Measurements from ENCODE around the gene MLLT3. TPM values are rescaled to one million over a fixed set of nuclear protein-coding genes. Genes with fewer than 3 reads are reported as not detected.

MLLT3 gene
- total RNA-seq, 1 donor from 2014 or later = 65.8 TPM

DNA sequence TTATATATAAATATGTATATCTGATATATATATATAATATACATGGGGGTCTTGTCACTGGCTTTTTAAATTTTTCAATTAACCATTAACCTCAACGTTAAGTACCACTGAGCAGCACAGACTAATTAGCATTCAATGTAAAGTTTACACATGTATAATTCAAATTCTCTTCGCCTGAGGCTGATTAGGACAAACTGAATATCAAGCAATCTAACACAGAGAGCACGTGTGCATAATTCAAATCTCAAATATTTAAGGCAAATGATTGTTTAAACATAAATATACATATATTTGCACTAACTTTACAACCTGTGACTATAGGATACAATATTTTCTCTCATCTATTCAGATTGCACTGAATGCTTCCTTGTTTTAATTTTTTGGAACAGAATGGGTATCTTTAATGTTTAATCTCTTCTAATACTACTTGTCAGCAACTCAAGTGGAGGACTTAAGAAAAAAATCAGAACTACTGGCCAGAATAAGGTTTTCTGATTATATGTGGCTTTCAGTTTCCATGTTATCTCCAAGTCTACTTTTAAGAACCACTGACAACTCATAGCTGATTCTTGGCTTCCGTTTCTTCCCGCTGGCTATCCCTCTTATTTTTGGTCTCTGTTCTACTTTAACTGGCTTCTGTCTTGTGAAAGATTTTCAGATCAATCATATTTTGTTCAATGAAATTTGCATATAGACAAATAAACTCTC lies 204.8 kb downstream of the MLLT3 start:
- Histone ChIP-seq H3K9me3 (ENCODE audit: control insufficient read depth in 3 of 3, low read length in 3 of 3) (no peaks in the 10 kb centered on the region), H3K9ac (ENCODE audit: low read depth in 1 of 3, low read length in 3 of 3) (no peak overlapping the region), H3K36me3 (ENCODE audit: control insufficient read depth in 3 of 3, insufficient read depth in 3 of 3, low read length in 3 of 3) (no peaks in the 10 kb centered on the region), H3K4me3 (ENCODE audit: low read length in 3 of 3) (no peak overlapping the region), H3K27ac (ENCODE audit: low read depth, low read length) (no peak overlapping the region), H3K4me1 (ENCODE audit: control insufficient read depth in 3 of 3, insufficient read depth in 3 of 3, low read length in 3 of 3) (no peaks in the 10 kb centered on the region), H3K27me3 (ENCODE audit: control insufficient read depth in 3 of 3, insufficient read depth in 3 of 3, low read length in 3 of 3) (no peaks in the 10 kb centered on the region)

- Histone ChIP-seq H3K4me3 (ENCODE audit: low read length in 3 of 3) (no peak overlapping the region), H3K27ac (ENCODE audit: low read depth, low read length) (no peak overlapping the region), H3K4me1 (ENCODE audit: control insufficient read depth in 3 of 3, insufficient read depth in 3 of 3, low read length in 3 of 3) (no peaks in the 10 kb centered on the region), H3K9ac (ENCODE audit: low read depth in 1 of 3, low read length in 3 of 3) (no peak overlapping the region), H3K9me3 (ENCODE audit: control insufficient read depth in 3 of 3, low read length in 3 of 3) (no peaks in the 10 kb centered on the region), H3K27me3 (ENCODE audit: control insufficient read depth in 3 of 3, insufficient read depth in 3 of 3, low read length in 3 of 3) (no peaks in the 10 kb centered on the region), H3K36me3 (ENCODE audit: control insufficient read depth in 3 of 3, insufficient read depth in 3 of 3, low read length in 3 of 3) (no peaks in the 10 kb centered on the region)
These were observed 208.1 kb downstream of the MLLT3 start for GRCh38 chr9:20414150-20414549.

DNA sequence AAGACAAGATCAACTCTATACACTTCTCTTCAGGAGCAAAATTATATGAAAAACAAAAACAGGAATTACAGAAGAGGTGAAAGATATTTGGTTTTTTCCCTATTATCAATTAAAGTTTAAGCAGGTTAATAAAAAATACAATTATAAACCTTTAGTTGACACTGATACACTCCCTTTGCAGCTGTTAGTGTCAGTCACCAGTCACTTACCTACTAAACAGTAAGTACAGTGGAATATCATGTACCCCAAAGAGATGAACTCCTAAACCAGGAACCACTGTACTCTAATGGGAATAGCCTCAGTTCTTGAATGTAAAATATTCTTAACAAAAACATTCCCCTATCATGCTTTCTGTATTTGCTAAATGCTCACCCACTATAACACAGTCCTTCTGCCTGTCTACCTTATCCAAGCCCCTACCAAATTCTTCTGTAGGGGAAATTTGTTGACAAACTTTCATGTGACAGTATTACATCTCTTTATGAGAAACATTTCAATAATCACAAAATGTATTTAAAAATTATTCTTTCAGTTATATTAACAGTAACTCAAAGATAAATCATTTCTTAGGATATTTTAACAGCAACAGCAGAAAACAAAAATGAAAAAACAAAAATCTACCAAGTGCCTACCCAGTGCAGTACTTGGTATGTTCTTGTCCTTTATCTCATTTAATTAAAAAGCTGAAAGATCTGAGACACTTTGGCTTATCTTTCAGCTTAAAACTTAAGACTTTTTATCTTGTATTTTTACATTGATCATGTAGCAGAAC lies 212.8 kb downstream of the MLLT3 start:
- no peak overlapping the region for H3K27ac ChIP-seq (ENCODE audit: low read depth, low read length)
- H3K9me3 ChIP-seq (ENCODE audit: control insufficient read depth in 3 of 3, low read length in 3 of 3) = no peaks in the 10 kb centered on the region
- H3K36me3 ChIP-seq (ENCODE audit: control insufficient read depth in 3 of 3, insufficient read depth in 3 of 3, low read length in 3 of 3) = no peaks in the 10 kb centered on the region
- no peaks in the 10 kb centered on the region for H3K27me3 ChIP-seq (ENCODE audit: control insufficient read depth in 3 of 3, insufficient read depth in 3 of 3, low read length in 3 of 3)
- no peaks in the 10 kb centered on the region for H3K4me1 ChIP-seq (ENCODE audit: control insufficient read depth in 3 of 3, insufficient read depth in 3 of 3, low read length in 3 of 3)
- no peak overlapping the region for H3K4me3 ChIP-seq (ENCODE audit: low read length in 3 of 3)
- no peak overlapping the region for H3K9ac ChIP-seq (ENCODE audit: low read depth in 1 of 3, low read length in 3 of 3)

GRCh38 chr9:20408513-20408912 lies 213.8 kb downstream of the MLLT3 start:
- Histone ChIP-seq H3K4me3 (ENCODE audit: low read length in 3 of 3) (no peak overlapping the region), H3K4me1 (ENCODE audit: control insufficient read depth in 3 of 3, insufficient read depth in 3 of 3, low read length in 3 of 3) (no peaks in the 10 kb centered on the region)

DNA sequence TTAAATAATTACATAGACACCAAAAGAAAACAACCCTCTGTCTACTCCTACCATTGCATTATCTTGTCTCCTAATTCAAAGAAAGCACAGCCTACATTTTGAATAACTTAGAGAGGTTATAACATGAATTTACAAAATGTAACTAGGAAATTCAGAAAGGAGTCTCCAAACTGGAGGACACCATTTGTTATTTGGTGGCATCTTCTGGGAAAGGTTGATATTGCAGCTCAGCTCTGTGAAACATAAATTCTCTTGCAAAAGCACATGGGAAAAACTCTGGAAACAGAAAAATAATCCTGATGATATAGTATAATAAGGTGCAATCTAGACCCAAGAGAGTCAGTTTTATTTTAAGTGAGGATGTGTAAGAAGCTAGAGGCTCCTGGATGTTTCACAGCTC lies 215.3 kb downstream of the MLLT3 start:
- Histone ChIP-seq H3K4me1 (ENCODE audit: control insufficient read depth in 3 of 3, insufficient read depth in 3 of 3, low read length in 3 of 3) (no peaks in the 10 kb centered on the region), H3K27me3 (ENCODE audit: control insufficient read depth in 3 of 3, insufficient read depth in 3 of 3, low read length in 3 of 3) (no peaks in the 10 kb centered on the region), H3K9ac (ENCODE audit: low read depth in 1 of 3, low read length in 3 of 3) (no peak overlapping the region), H3K27ac (ENCODE audit: low read depth, low read length) (no peak overlapping the region), H3K36me3 (ENCODE audit: control insufficient read depth in 3 of 3, insufficient read depth in 3 of 3, low read length in 3 of 3) (no peaks in the 10 kb centered on the region), H3K9me3 (ENCODE audit: control insufficient read depth in 3 of 3, low read length in 3 of 3) (no peaks in the 10 kb centered on the region), H3K4me3 (ENCODE audit: low read length in 3 of 3) (no peak overlapping the region)

More at GRCh38 chr9:20408513-20408912, 213.8 kb downstream of the MLLT3 start:
- H3K36me3 ChIP-seq (ENCODE audit: control insufficient read depth in 3 of 3, insufficient read depth in 3 of 3, low read length in 3 of 3) = no peaks in the 10 kb centered on the region
- H3K9ac ChIP-seq (ENCODE audit: low read depth in 1 of 3, low read length in 3 of 3) = no peak overlapping the region
- H3K27ac ChIP-seq (ENCODE audit: low read depth, low read length) = no peak overlapping the region
- no peaks in the 10 kb centered on the region for H3K9me3 ChIP-seq (ENCODE audit: control insufficient read depth in 3 of 3, low read length in 3 of 3)
- no peaks in the 10 kb centered on the region for H3K27me3 ChIP-seq (ENCODE audit: control insufficient read depth in 3 of 3, insufficient read depth in 3 of 3, low read length in 3 of 3)

DNA sequence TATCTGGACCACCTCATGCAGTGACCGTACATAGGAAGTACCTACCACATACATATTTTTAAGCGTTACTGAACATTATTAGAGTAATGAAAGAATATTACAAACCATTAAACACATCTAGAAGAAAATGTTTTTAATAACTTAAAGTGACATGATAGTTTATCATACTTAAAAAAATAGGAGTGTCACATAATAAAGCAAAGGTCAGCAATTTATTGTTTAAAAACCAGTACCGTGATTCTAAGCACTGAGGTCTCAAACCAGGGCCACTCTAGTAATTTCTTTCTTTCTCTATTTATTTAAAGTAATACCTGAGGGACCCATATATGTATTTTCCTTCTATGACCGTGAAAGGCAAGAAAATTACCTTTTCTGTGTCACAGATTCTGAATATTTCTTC lies 216.0 kb downstream of the MLLT3 start:
- Histone ChIP-seq H3K4me1 (ENCODE audit: control insufficient read depth in 3 of 3, insufficient read depth in 3 of 3, low read length in 3 of 3) (no peaks in the 10 kb centered on the region), H3K27ac (ENCODE audit: low read depth, low read length) (no peak overlapping the region), H3K4me3 (ENCODE audit: low read length in 3 of 3) (no peak overlapping the region), H3K36me3 (ENCODE audit: control insufficient read depth in 3 of 3, insufficient read depth in 3 of 3, low read length in 3 of 3) (no peaks in the 10 kb centered on the region), H3K9ac (ENCODE audit: low read depth in 1 of 3, low read length in 3 of 3) (no peak overlapping the region), H3K27me3 (ENCODE audit: control insufficient read depth in 3 of 3, insufficient read depth in 3 of 3, low read length in 3 of 3) (no peaks in the 10 kb centered on the region), H3K9me3 (ENCODE audit: control insufficient read depth in 3 of 3, low read length in 3 of 3) (no peaks in the 10 kb centered on the region)

DNA sequence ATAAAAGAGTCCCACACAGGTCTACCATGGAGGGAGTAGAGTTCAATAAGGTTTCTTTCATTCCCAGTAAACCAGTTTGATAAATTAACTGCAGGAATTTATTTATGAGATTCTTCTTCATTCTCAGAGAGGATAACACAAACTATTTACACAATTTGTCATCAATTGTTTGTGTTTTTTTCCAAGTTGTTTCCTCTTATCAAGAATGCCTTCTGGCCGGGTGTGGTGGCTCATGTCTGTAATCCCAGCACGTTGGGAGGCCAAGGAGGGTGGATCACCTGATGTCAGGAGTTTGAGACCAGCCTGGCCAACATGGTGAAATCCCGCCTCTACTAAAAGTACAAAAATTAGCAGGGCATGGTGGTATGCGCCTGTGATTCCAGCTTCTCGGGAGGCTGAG lies 216.7 kb downstream of the MLLT3 start:
- H3K4me3 ChIP-seq (ENCODE audit: low read length in 3 of 3) = no peak overlapping the region
- H3K36me3 ChIP-seq (ENCODE audit: control insufficient read depth in 3 of 3, insufficient read depth in 3 of 3, low read length in 3 of 3) = no peaks in the 10 kb centered on the region
- no peaks in the 10 kb centered on the region for H3K9me3 ChIP-seq (ENCODE audit: control insufficient read depth in 3 of 3, low read length in 3 of 3)
- H3K9ac ChIP-seq (ENCODE audit: low read depth in 1 of 3, low read length in 3 of 3) = no peak overlapping the region
- no peak overlapping the region for H3K27ac ChIP-seq (ENCODE audit: low read depth, low read length)
- no peaks in the 10 kb centered on the region for H3K4me1 ChIP-seq (ENCODE audit: control insufficient read depth in 3 of 3, insufficient read depth in 3 of 3, low read length in 3 of 3)
- H3K27me3 ChIP-seq (ENCODE audit: control insufficient read depth in 3 of 3, insufficient read depth in 3 of 3, low read length in 3 of 3) = no peaks in the 10 kb centered on the region

DNA sequence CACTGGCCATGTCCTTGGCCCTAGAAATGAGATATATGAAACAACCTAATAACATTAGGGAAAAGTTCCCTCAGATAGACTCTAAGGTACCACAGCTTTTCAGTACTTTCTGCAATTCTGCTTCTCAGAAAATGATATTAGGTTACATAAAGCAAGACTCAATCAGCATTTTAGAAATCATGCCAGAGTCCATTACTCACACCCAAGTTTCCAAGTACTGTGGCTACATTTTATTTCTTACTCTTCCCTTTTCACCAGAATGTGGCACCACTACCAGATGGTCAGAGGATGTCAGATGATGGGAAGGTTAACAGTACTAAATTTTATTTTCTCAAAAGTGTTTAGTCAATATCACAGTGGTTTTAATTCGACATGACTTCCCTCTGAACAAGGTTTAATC lies 217.2 kb downstream of the MLLT3 start:
- no peaks in the 10 kb centered on the region for H3K4me1 ChIP-seq (ENCODE audit: control insufficient read depth in 3 of 3, insufficient read depth in 3 of 3, low read length in 3 of 3)
- no peak overlapping the region for H3K9ac ChIP-seq (ENCODE audit: low read depth in 1 of 3, low read length in 3 of 3)
- H3K36me3 ChIP-seq (ENCODE audit: control insufficient read depth in 3 of 3, insufficient read depth in 3 of 3, low read length in 3 of 3) = no peaks in the 10 kb centered on the region
- no peak overlapping the region for H3K4me3 ChIP-seq (ENCODE audit: low read length in 3 of 3)
- no peak overlapping the region for H3K27ac ChIP-seq (ENCODE audit: low read depth, low read length)
- H3K9me3 ChIP-seq (ENCODE audit: control insufficient read depth in 3 of 3, low read length in 3 of 3) = no peaks in the 10 kb centered on the region
- no peaks in the 10 kb centered on the region for H3K27me3 ChIP-seq (ENCODE audit: control insufficient read depth in 3 of 3, insufficient read depth in 3 of 3, low read length in 3 of 3)

- Histone ChIP-seq H3K27ac (ENCODE audit: low read depth, low read length) (no peak overlapping the region), H3K9me3 (ENCODE audit: control insufficient read depth in 3 of 3, low read length in 3 of 3) (no peaks in the 10 kb centered on the region), H3K9ac (ENCODE audit: low read depth in 1 of 3, low read length in 3 of 3) (no peak overlapping the region), H3K4me3 (ENCODE audit: low read length in 3 of 3) (no peak overlapping the region), H3K36me3 (ENCODE audit: control insufficient read depth in 3 of 3, insufficient read depth in 3 of 3, low read length in 3 of 3) (no peaks in the 10 kb centered on the region), H3K27me3 (ENCODE audit: control insufficient read depth in 3 of 3, insufficient read depth in 3 of 3, low read length in 3 of 3) (no peaks in the 10 kb centered on the region), H3K4me1 (ENCODE audit: control insufficient read depth in 3 of 3, insufficient read depth in 3 of 3, low read length in 3 of 3) (no peaks in the 10 kb centered on the region)
These were observed 218.0 kb downstream of the MLLT3 start for GRCh38 chr9:20404192-20404813.

DNA sequence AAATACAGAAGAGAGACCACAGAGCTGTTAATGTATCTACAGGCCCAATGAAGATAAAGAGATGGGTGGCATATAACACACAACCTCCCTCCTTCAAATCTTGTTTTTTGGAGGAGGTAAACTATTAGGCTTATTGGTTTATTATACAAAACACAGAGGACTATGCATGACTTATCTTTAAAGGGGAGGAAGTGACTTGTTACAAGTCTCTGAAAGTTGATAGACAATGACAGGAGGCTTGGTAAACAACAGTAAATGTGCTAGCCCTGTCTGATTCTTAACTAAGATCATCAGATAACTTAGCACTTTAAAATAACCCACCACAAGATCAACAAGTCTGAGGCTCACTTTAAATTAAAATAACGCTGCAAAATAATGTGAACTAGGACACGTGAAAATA lies 219.0 kb downstream of the MLLT3 start:
- Histone ChIP-seq H3K4me1 (ENCODE audit: control insufficient read depth in 3 of 3, insufficient read depth in 3 of 3, low read length in 3 of 3) (no peaks in the 10 kb centered on the region), H3K27me3 (ENCODE audit: control insufficient read depth in 3 of 3, insufficient read depth in 3 of 3, low read length in 3 of 3) (no peaks in the 10 kb centered on the region), H3K36me3 (ENCODE audit: control insufficient read depth in 3 of 3, insufficient read depth in 3 of 3, low read length in 3 of 3) (no peaks in the 10 kb centered on the region), H3K27ac (ENCODE audit: low read depth, low read length) (no peak overlapping the region), H3K9me3 (ENCODE audit: control insufficient read depth in 3 of 3, low read length in 3 of 3) (no peaks in the 10 kb centered on the region), H3K4me3 (ENCODE audit: low read length in 3 of 3) (no peak overlapping the region), H3K9ac (ENCODE audit: low read depth in 1 of 3, low read length in 3 of 3) (no peak overlapping the region)

Data from skeletal muscle tissue (tissue), 4 donors.